ENCODE results near the gene PRRG4. TPM values are rescaled to one million over a fixed set of nuclear protein-coding genes. Genes with fewer than 3 reads are reported as not detected.
"Not testable (repeated sequence)": the region's sequence is repeated elsewhere in the genome, so short reads cannot be mapped to it uniquely, and the experiment has no call there.

The PRRG4 gene
- polyA plus RNA-seq, 1 donor (not counting 4 experiments of a cell fraction or from before 2014, with no cell fraction given) = 10.0 TPM

GRCh38 chr11:32864555-32864954, 34.8 kb downstream of the PRRG4 start:
- Histone ChIP-seq H3K9ac (ENCODE audit: control insufficient read depth, extremely low read depth, insufficient read depth, low read length) (no peak overlapping the region), H4K20me1 (ENCODE audit: control insufficient read depth, extremely low read depth, insufficient read depth, low read length) (no peaks in the 10 kb centered on the region), H3K4me3 (ENCODE audit: control insufficient read depth in 2 of 3, extremely low read depth in 1 of 3, insufficient read depth in 2 of 3, low read depth in 1 of 3, low read length in 3 of 3) (no peak overlapping the region), H3K9me3 (ENCODE audit: control insufficient read depth, low read depth, low read length) (no peaks in the 10 kb centered on the region), H3K9me1 (ENCODE audit: control insufficient read depth, extremely low read depth, insufficient read depth, low read length) (no peaks in the 10 kb centered on the region), H3K4me1 (ENCODE audit: control insufficient read depth, extremely low read depth, insufficient read depth, low read length) (no peaks in the 10 kb centered on the region), H2AFZ (ENCODE audit: control insufficient read depth, low read length) (no peak overlapping the region), H3K79me2 (ENCODE audit: control insufficient read depth, insufficient read depth, low read length) (no peaks in the 10 kb centered on the region), H3K4me2 (ENCODE audit: control insufficient read depth, extremely low read depth, insufficient read depth, low read depth, low read length) (no peak overlapping the region), H3K27me3 (ENCODE audit: control insufficient read depth, extremely low read depth, insufficient read depth, low read length) (no peaks in the 10 kb centered on the region), H3K27ac (ENCODE audit: control insufficient read depth, insufficient read depth, low read length) (no peak overlapping the region), H3K36me3 (ENCODE audit: control insufficient read depth in 2 of 2, extremely low read depth in 1 of 2, insufficient read depth in 2 of 2, low read length in 2 of 2) (no peaks in the 10 kb centered on the region)
- DNase-seq (ENCODE audit: low read depth, low spot score) = no peak
- dilution Hi-C loops (cut with MboI; ENCODE audit: extremely low pct_ligation_motif_present, low sequenced_read_pairs) = no loop called here
- FAIRE-seq = no peak
- TF ChIP-seq EZH2 (IDR thresholded peaks at IDR 0.05; ENCODE audit: low read length) (no peak), CTCF (optimal IDR thresholded peaks at IDR 0.05 in 1 of 3, IDR thresholded peaks at IDR 0.05 in 1 of 3, conservative IDR thresholded peaks at IDR 0.05 in 1 of 3; ENCODE audit: extremely low read depth in 1 of 3, insufficient read depth in 2 of 3, low read length in 3 of 3) (no peak)

- H4K20me1 ChIP-seq (ENCODE audit: control insufficient read depth, extremely low read depth, insufficient read depth, low read length); FAIRE-seq; H3K4me2 ChIP-seq (ENCODE audit: control insufficient read depth, extremely low read depth, insufficient read depth, low read depth, low read length); H3K4me1 ChIP-seq (ENCODE audit: control insufficient read depth, extremely low read depth, insufficient read depth, low read length); H3K27me3 ChIP-seq (ENCODE audit: control insufficient read depth, extremely low read depth, insufficient read depth, low read length); dilution Hi-C loops (cut with MboI; ENCODE audit: extremely low pct_ligation_motif_present, low sequenced_read_pairs); H3K9me3 ChIP-seq (ENCODE audit: control insufficient read depth, low read depth, low read length); H3K79me2 ChIP-seq (ENCODE audit: control insufficient read depth, insufficient read depth, low read length); H3K27ac ChIP-seq (ENCODE audit: control insufficient read depth, insufficient read depth, low read length); H3K4me3 ChIP-seq (ENCODE audit: control insufficient read depth in 2 of 3, extremely low read depth in 1 of 3, insufficient read depth in 2 of 3, low read depth in 1 of 3, low read length in 3 of 3); H2AFZ ChIP-seq (ENCODE audit: control insufficient read depth, low read length); H3K9me1 ChIP-seq (ENCODE audit: control insufficient read depth, extremely low read depth, insufficient read depth, low read length); DNase-seq (ENCODE audit: low read depth, low spot score); H3K9ac ChIP-seq (ENCODE audit: control insufficient read depth, extremely low read depth, insufficient read depth, low read length); H3K36me3 ChIP-seq (ENCODE audit: control insufficient read depth in 2 of 2, extremely low read depth in 1 of 2, insufficient read depth in 2 of 2, low read length in 2 of 2): not testable (repeated sequence)
Measured at GRCh38 chr11:32868752-32869151, 39.0 kb downstream of the PRRG4 start.

GRCh38 chr11:32870676-32871075, 40.9 kb downstream of the PRRG4 start:
- Histone ChIP-seq H2AFZ (ENCODE audit: control insufficient read depth, low read length) (no peak overlapping the region), H3K4me1 (ENCODE audit: control insufficient read depth, extremely low read depth, insufficient read depth, low read length) (no peaks in the 10 kb centered on the region), H4K20me1 (ENCODE audit: control insufficient read depth, extremely low read depth, insufficient read depth, low read length) (no peaks in the 10 kb centered on the region), H3K9ac (ENCODE audit: control insufficient read depth, extremely low read depth, insufficient read depth, low read length) (no peak overlapping the region), H3K4me2 (ENCODE audit: control insufficient read depth, extremely low read depth, insufficient read depth, low read depth, low read length) (no peak overlapping the region), H3K27me3 (ENCODE audit: control insufficient read depth, extremely low read depth, insufficient read depth, low read length) (no peaks in the 10 kb centered on the region), H3K9me1 (ENCODE audit: control insufficient read depth, extremely low read depth, insufficient read depth, low read length) (no peaks in the 10 kb centered on the region), H3K27ac (ENCODE audit: control insufficient read depth, insufficient read depth, low read length) (no peak overlapping the region), H3K9me3 (ENCODE audit: control insufficient read depth, low read depth, low read length) (no peaks in the 10 kb centered on the region), H3K36me3 (ENCODE audit: control insufficient read depth in 2 of 2, extremely low read depth in 1 of 2, insufficient read depth in 2 of 2, low read length in 2 of 2) (no peaks in the 10 kb centered on the region), H3K4me3 (ENCODE audit: control insufficient read depth in 2 of 3, extremely low read depth in 1 of 3, insufficient read depth in 2 of 3, low read depth in 1 of 3, low read length in 3 of 3) (no peak overlapping the region), H3K79me2 (ENCODE audit: control insufficient read depth, insufficient read depth, low read length) (no peaks in the 10 kb centered on the region)
- dilution Hi-C loops (cut with MboI; ENCODE audit: extremely low pct_ligation_motif_present, low sequenced_read_pairs) = no loop called here
- DNase-seq (ENCODE audit: low read depth, low spot score) = no peak
- TF ChIP-seq CTCF (optimal IDR thresholded peaks at IDR 0.05 in 1 of 3, IDR thresholded peaks at IDR 0.05 in 1 of 3, conservative IDR thresholded peaks at IDR 0.05 in 1 of 3; ENCODE audit: extremely low read depth in 1 of 3, insufficient read depth in 2 of 3, low read length in 3 of 3) (peak in 1 of 3 experiments; percentile 49), EZH2 (IDR thresholded peaks at IDR 0.05; ENCODE audit: low read length) (no peak)
- no peak for FAIRE-seq
